ENCODE data around the gene STRN.
"Not testable (repeated sequence)": the region's sequence is repeated elsewhere in the genome, so short reads cannot be mapped to it uniquely, and the experiment has no call there.

Gene STRN

GRCh38 chr2:36834731-36835524 lies 131.4 kb downstream of the STRN start:
- no peak for DNase-seq

DNA sequence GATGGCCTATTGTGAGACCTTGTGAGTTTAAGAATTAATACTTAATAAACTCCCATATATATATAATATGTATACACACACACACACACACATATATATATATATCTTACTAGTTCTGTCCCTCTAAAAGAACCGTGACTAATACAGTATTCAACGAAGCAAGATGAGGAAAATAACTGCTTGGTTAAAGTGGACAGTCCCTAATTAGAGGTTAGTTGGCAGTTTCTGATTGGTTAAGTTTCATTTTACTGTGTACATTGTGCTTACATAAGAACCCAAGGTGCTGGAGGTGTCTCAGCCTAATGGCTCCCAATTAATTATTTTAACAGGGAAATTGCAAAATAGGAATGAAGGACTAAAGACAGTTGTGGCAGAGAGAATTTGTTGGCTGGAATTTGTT lies 132.1 kb downstream of the STRN start:
- DNase-seq: no peak

- DNase-seq: no peak
These were observed 135.2 kb downstream of the STRN start for GRCh38 chr2:36831185-36831584.

- DNase-seq: not testable (repeated sequence)
These were observed 141.7 kb downstream of the STRN start for GRCh38 chr2:36824683-36825082.

GRCh38 chr2:36824273-36824672 lies 142.1 kb downstream of the STRN start:
- DNase-seq: no peak

GRCh38 chr2:36823862-36824261 lies 142.5 kb downstream of the STRN start:
- DNase-seq: no peak

GRCh38 chr2:36820942-36821605 lies 145.3 kb downstream of the STRN start:
- no peak for DNase-seq

GRCh38 chr2:36819095-36819711 lies 147.1 kb downstream of the STRN start:
- DNase-seq: no peak

DNA sequence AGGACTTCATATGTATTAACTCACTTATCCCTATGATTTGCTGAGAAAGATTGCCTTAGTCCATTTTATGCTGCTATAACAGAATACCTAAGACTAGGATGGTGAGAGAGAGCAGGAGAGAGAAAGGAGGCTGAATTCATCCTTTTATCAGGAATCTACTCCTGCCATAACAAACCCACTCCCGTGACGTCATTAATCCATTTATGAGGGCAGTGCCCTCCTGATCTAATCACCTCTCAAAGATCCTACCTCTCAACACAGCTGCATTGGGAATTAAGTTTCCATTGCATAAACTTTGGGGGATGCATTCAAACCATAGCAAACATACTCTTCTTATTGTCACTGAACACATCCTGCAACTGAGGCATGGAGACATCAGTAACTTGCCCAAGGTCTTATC lies 147.8 kb downstream of the STRN start:
- no peak for DNase-seq

- no peak for DNase-seq
These were observed 154.1 kb downstream of the STRN start for GRCh38 chr2:36812196-36812595.

GRCh38 chr2:36811071-36811470 lies 155.3 kb downstream of the STRN start:
- DNase-seq: no peak

GRCh38 chr2:36809069-36809445 lies 157.3 kb downstream of the STRN start:
- no peak for DNase-seq

- DNase-seq: no peak
These were observed 157.8 kb downstream of the STRN start for GRCh38 chr2:36808386-36809068.

DNA sequence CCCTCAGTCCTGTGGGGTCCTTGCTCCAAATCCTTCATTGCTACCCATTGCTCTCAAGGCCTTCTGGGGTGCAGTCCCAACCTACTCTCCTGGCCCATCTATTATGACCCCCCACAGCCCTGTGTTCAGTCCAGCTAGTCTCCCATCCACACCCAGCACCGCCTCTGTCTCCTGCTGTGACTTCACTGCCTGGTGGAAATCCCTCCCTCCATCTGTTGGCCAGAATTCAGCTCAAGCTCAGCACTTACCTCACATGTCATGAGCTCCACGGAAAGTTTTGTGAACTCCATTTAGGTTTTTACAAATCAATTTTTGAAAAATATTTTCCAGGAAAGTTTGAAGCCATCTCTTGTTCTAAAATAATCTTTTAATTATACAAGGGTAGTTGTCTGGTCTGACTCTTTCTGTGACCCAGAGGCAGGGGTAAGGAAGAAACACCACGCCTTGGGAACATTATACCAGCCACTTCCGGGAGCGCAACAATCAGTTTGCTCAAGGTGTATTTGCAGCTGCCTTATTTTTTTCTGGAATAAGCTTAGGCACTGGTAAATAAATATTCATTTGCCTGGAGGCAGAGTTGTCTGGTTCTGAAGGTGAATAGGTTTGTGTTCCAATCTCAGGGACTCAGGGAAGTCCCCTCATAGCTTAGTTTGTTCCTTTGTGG lies 159.0 kb downstream of the STRN start:
- no peak for DNase-seq

DNA sequence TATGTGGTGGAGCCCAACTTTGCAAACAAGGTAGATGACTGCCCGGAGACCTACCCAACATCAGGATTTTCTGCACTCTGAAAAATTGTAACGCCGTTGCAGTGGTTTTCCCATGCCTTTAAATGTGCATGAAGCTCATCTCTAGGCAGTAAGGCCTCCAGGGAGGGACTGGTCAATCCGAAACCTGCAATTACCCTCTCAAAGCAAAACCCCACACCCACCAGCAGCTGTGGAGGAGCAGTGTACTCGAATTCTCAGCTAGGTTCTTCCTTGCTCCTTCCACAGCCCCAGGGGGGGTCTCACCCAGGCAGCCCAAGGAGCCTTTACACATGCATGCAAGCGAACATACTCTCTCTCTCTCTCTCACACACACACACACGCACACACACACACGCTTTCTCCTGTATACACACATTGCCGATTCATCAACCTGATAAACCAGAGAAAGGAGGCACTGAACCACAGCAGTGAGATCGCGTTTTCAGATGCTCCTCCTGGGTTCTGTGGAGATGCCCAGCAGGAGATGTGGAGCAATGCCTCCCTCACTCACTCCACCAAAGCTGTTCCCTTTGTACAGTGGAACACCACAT lies 160.6 kb downstream of the STRN start:
- DNase-seq: no peak

DNA sequence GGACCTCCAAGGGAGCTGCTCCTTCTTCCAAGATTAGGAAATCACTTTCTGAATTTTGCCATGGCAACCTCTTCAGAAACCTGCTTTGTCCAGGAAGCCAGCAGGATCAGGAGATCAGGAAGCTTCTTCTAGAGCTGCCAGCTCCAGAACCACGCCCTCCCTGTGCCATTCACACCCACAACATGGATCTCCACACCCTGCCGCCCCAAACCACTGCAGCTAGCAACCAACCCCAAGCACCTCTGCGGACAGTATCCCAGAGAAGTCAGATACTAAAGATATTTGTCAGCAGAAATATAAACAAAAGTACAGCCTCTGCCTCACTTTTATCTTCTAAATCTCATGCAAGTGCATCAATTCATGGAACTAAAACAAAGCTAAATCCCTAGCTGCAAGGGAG lies 163.4 kb downstream of the STRN start:
- DNase-seq: no peak

DNA sequence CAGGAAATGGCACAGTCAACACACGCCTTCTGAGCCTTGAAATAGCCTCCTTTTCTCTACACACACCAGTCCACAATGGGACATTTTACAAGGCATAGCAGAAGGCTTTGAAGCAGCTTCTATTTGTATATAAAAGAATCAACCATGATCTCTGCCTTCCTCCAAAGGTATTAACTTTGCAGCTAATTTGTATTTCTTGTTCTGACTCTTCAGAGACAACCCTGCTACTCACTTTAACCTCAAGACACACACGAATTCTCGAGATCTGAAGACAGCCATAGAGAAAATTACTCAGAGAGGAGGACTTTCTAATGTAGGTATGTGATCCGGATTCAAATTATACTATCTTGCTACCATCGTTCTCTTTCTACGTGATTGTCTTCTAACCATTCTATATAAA lies 165.2 kb downstream of the STRN start:
- no peak for DNase-seq

DNA sequence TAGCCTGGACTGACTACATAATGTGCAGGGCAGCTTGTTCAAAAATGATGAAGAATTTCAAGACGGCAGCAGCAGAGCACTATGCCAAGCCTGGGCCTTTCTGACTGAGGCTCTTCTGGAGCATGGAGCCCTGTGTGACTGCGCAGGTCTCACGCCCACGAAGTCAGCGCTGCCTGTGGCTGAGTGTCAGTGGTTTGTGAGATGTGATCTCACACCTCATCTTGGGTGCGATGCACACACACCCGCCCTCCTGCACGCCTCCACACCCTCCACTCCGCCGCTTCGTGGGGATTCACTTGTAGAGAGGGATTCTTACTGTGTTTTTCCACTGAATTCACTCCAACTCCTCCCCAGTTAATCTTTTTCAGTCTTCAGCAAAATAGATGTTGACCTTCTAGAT lies 166.0 kb downstream of the STRN start:
- DNase-seq: peak in 3 of 4 experiments; percentile 2 to 21 (median 8)

GRCh38 chr2:36798724-36799123 lies 167.6 kb downstream of the STRN start:
- no peak for DNase-seq

GRCh38 chr2:36797324-36798070 lies 168.8 kb downstream of the STRN start:
- DNase-seq: no peak

Data from activated naive CD4-positive, alpha-beta T cell (primary cell).